DMS114 treated with DMSO at 0.1 percent for 48 hours (cell line): ENCODE results near the gene PCYOX1L.

Experiments used
- DNase-seq: peaks from one replicate; lab custom pipeline; 2025; ENCODE audit not compliant: unreplicated experiment; lab: John Stamatoyannopoulos, UW

Gene PCYOX1L

DNA sequence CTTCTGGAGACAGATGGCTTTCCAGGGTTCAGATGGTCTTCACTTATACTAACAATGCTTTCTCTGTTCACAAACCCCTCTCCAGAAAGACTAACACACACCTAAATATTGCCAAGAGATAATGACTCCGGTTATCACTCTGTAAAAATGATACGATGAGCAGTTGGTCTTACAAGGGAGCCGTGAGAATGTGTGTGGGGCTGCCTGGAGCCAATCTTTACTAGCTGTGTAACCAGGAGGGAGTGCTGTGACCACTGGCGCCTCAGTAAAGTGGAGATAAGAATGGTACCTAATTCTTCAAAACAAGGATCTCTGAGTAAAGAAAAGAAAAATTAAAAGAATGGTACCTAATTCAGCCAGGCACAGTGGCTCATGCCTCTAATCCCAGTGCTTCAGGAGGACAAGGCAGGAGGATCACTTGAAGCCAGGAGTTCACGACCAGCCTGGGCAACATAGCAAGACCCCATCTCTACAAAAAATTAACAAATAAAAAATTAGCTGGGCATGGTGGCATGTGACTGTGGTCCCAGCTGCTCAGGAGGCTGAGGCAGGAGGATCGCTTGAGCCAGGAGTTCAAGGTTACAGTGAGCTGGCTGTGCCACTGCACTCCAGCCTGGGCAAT, 61.2 kb downstream of the PCYOX1L start:
- DNase-seq = no peak
